Fibroblast of skin of right biceps (primary cell): ENCODE measurements around the gene EIF4G2.

Experiments
- DNase-seq: peaks from one replicate; pipeline ENCODE4 v3.0.0-alpha.2; 2013

Gene EIF4G2

GRCh38 chr11:10770626-10771254, 38.0 kb downstream of the EIF4G2 start:
- peak; percentile 39 for DNase-seq

- no peak for DNase-seq
Observed at GRCh38 chr11:10764412-10764811, 44.3 kb downstream of the EIF4G2 start.

GRCh38 chr11:10763766-10764165, 45.0 kb downstream of the EIF4G2 start:
- no peak for DNase-seq

- no peak for DNase-seq
Observed at GRCh38 chr11:10762913-10763421, 45.8 kb downstream of the EIF4G2 start.

- DNase-seq: no peak
Observed at GRCh38 chr11:10762185-10762584, 46.5 kb downstream of the EIF4G2 start.

GRCh38 chr11:10761085-10761698, 47.5 kb downstream of the EIF4G2 start:
- DNase-seq: no peak

- no peak for DNase-seq
Observed at GRCh38 chr11:10758957-10759356, 49.8 kb downstream of the EIF4G2 start.

GRCh38 chr11:10752486-10752885, 56.2 kb downstream of the EIF4G2 start:
- no peak for DNase-seq

- DNase-seq: no peak
Observed at GRCh38 chr11:10752061-10752460, 56.7 kb downstream of the EIF4G2 start.

- DNase-seq: no peak
Observed at GRCh38 chr11:10751581-10751940, 57.2 kb downstream of the EIF4G2 start.

GRCh38 chr11:10750838-10751580, 57.7 kb downstream of the EIF4G2 start, which contains the start of gene CTR9:
CTR9 (plus strand) TSS chr11:10751246; CDS start chr11:10751413, 167 bp downstream.
- DNase-seq: peak; percentile 93

GRCh38 chr11:10749476-10749875, 59.2 kb downstream of the EIF4G2 start:
- DNase-seq: no peak

- no peak for DNase-seq
Observed at GRCh38 chr11:10747733-10748132, 61.0 kb downstream of the EIF4G2 start.
